Stomach (tissue), 9 donors: ENCODE data around the gene TAOK1. TPM values are rescaled to one million over a fixed set of nuclear protein-coding genes. Genes with fewer than 3 reads are reported as not detected.
A peak's percentile ranks its signal among the peaks of the same experiment; 100 is the strongest.

Source experiments
- DNase-seq, 2 donors: peaks; one replicate each; pipeline versions ENCODE4 v3.0.0 to v3.0.0-alpha.2; 2013 to 2019
- H3K27ac ChIP-seq, 5 donors: fragments of 200-600 bp in 4 of 5; sonication (generic) in 4 of 5; one replicate each; pipeline ENCODE4 v1.5.1; 2013 to 2019; ENCODE audit warnings: mild to moderate bottlenecking in 1 of 5, moderate library complexity in 1 of 5
- H3K27me3 ChIP-seq, 3 donors: fragments of 200-600 bp; sonication (generic); one replicate each; pipeline ENCODE4 v1.5.1; 2017 to 2019; ENCODE audit warnings: mixed run types in 1 of 3
- H3K36me3 ChIP-seq, 4 donors: fragments of 200-600 bp; sonication (generic); 1 replicate in 3 of 4; 2 replicates in 1 of 4; pipeline ENCODE4 v1.5.1; 2016 to 2019
- H3K4me1 ChIP-seq, 4 donors: fragments of 200-600 bp; sonication (generic); one replicate each; pipeline ENCODE4 v1.5.1; 2016 to 2019
- H3K4me3 ChIP-seq, 4 donors: fragments of 200-600 bp; sonication (generic) in 3 of 4; one replicate each; pipeline ENCODE4 v1.5.1; 2016 to 2019; ENCODE audit warnings: mild to moderate bottlenecking in 1 of 4
- H3K9me3 ChIP-seq, 4 donors: fragments of 200-600 bp; sonication (generic); one replicate each; pipeline ENCODE4 v1.5.1; 2016 to 2019
- CTCF ChIP-seq, 7 experiments: fragments of 450-650 bp in 4 of 7; fragments of 200-600 bp in 3 of 7; sonication (generic) in 3 of 7; IDR thresholded peaks; one replicate each; pipeline ENCODE4 v1.5.1; 2016 to 2019; ENCODE audit warnings: antibody characterized with exemption in 7 of 7, control low read depth in 2 of 7, mild to moderate bottlenecking in 1 of 7
- EP300 ChIP-seq: sonication (generic); formaldehyde crosslinking; IDR thresholded peaks from one replicate; pipeline ENCODE4 v1.6.1; 2017; ENCODE audit warnings: antibody characterized with exemption
- POLR2A ChIP-seq, 4 donors: fragments of 450-650 bp; IDR thresholded peaks; one replicate each; pipeline ENCODE4 v1.6.1; 2016; ENCODE audit warnings: antibody characterized with exemption in 4 of 4, control low read depth in 2 of 4, mild to moderate bottlenecking in 1 of 4, moderate library complexity in 1 of 4
- POLR2AphosphoS5 ChIP-seq, 3 donors: sonication (generic); formaldehyde crosslinking; IDR thresholded peaks; one replicate each; pipeline ENCODE4 v1.6.1; 2016; ENCODE audit warnings: antibody characterized with exemption in 3 of 3
- WGBS, 5 donors: extraction: QIAGEN DNeasy Blood & Tissue Kit in 3 of 5; methylation state at CpG; one replicate each; pipeline versions ENCODE4 v1.1.5 to v1.1.7; 2013 to 2018; 5-methylcytosine and 5-hydroxymethylcytosine counted together
- intact Hi-C: fragments of 100-400 bp; cut with DNase I; formaldehyde crosslinking; loops from one replicate; pipeline ENCODE4 v1.15.1; 2023; ENCODE audit warnings: low total_unique reads
- polyA plus RNA-seq, 3 donors: library from polyadenylated mRNA; stranded (reverse); fragments of 200-250 nt; gene quantifications; one replicate each; pipeline ENCODE4 v1.2.3, GENCODE V29; 2013
- total RNA-seq, 5 donors: library from RNA; depleted of rRNA; stranded (reverse); fragments of >200 nt; gene quantifications; one replicate each; pipeline versions ENCODE4 v1.1.0 to v1.2.3, GENCODE V29; 2014 to 2016
- donor health status: healthy with polysubstance abuse.
- donor health status: Bipolar disorder and iron deficiency.
- donor health status: healthy.

Gene TAOK1
- total and polyA plus RNA-seq, 8 donors, result 4.4 to 230 (median 44.7) TPM

DNA sequence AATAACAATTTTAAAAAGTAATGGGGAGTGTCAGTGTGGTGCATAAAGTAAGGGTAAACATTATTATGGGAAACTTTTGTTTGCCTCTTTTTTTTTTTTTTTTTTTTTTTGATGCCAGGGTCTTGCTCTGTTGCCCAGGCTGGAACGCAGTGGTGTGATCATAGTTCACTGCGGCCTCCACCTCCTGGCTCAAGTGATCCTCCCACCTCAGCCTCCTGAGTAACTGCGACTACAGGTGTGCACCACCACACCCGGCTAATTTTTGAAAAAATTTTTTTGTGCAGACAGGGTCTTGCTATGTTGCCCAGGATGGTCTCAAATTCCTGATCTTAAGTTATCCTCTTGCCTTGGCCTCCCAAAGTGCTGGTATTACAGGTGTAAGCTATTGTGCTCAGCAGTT is 10.7 kb downstream of the TAOK1 start:
- TF ChIP-seq POLR2AphosphoS5 (IDR thresholded peaks at IDR 0.05), result no peak
- TF ChIP-seq EP300, result no peak
- TF ChIP-seq POLR2A (IDR thresholded peaks at IDR 0.05), result no peak
- TF ChIP-seq CTCF (IDR thresholded peaks at IDR 0.05), result no peak
- peaks cover 0 to 38% (median 11%) of the 10 kb centered on the region in 4 donors for H3K4me1 ChIP-seq
- no peak for DNase-seq
- no peak overlapping the region for H3K27ac ChIP-seq
- 99 to 100% (median 99%) methylated on average over 4 of the region's 4 CpGs for WGBS, 5 donors
- no peaks in the 10 kb centered on the region for H3K9me3 ChIP-seq
- H3K27me3 ChIP-seq, result no peaks in the 10 kb centered on the region
- intact Hi-C loops, result no loop called here
- H3K4me3 ChIP-seq, result no peak overlapping the region
- H3K36me3 ChIP-seq, result peaks cover 3 to 48% (median 35%) of the 10 kb centered on the region in 4 donors

DNA sequence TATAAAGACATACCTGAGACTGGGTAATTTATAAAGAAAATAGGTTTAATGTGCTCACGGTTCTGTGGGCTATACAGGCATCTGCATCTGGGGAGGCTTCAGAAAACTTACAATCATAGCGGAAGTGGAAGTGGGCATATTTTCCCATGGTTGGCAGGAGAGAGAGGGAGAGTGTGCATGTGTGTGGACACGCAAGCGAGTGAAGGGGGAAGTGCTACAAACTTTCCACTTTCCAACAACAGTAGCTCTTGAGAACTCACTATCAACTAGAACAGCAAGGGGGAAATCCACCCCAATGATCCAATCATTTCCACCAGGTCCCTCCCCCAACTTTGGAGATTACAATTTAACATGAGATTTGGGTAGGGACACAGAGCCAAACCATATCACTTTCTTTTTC is 11.1 kb downstream of the TAOK1 start:
- WGBS, 5 donors, result 81 to 92% (median 88%) methylated on average over 4 of the region's 4 CpGs
- no peak overlapping the region for H3K4me3 ChIP-seq
- peaks cover 3 to 48% (median 37%) of the 10 kb centered on the region in 4 donors for H3K36me3 ChIP-seq
- no peak for DNase-seq
- no peaks in the 10 kb centered on the region for H3K9me3 ChIP-seq
- intact Hi-C loops, result no loop called here
- H3K27ac ChIP-seq, result no peak overlapping the region
- H3K27me3 ChIP-seq, result no peaks in the 10 kb centered on the region
- no peak for TF ChIP-seq POLR2AphosphoS5 (IDR thresholded peaks at IDR 0.05)
- peaks cover 0 to 33% (median 11%) of the 10 kb centered on the region in 4 donors for H3K4me1 ChIP-seq

DNA sequence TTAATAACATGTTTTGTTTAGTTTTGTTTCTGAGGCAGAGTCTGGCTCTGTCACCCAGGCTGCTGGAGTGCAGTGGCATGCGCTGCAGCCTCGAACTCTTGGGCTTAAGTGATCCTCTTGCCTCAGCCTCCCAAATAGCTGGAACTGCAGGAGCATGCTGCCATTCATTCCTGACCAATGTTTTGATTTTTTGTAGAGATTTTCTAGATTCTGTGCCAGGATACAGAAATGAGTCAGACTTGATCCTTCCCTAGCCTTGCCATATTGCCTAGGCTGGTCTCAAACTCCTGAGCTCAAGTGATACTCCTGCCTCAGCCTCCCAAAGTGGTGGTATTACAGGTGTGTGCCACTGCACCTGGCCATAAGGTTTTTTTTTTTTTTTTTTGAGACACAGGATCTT is 17.7 kb downstream of the TAOK1 start:
- Histone ChIP-seq H3K27me3 (no peaks in the 10 kb centered on the region), H3K27ac (no peak overlapping the region), H3K36me3 (peaks cover 3 to 40% (median 26%) of the 10 kb centered on the region in 4 donors), H3K4me3 (no peak overlapping the region), H3K4me1 (peaks cover 0 to 30% (median 8%) of the 10 kb centered on the region in 4 donors), H3K9me3 (no peaks in the 10 kb centered on the region)
- 89 to 96% (median 94%) methylated on average over 2 of the region's 2 CpGs for WGBS, 5 donors
- no peak for TF ChIP-seq POLR2AphosphoS5 (IDR thresholded peaks at IDR 0.05)
- TF ChIP-seq CTCF (IDR thresholded peaks at IDR 0.05), result no peak
- no peak for TF ChIP-seq EP300
- no peak for TF ChIP-seq POLR2A (IDR thresholded peaks at IDR 0.05)
- intact Hi-C loops, result no loop called here
- DNase-seq, result no peak

GRCh38 chr17:29409963-29410362 is 19.8 kb downstream of the TAOK1 start:
- peaks cover 1 to 27% (median 23%) of the 10 kb centered on the region in 4 donors for H3K36me3 ChIP-seq
- no peak for TF ChIP-seq POLR2AphosphoS5 (IDR thresholded peaks at IDR 0.05)
- no peak for TF ChIP-seq POLR2A (IDR thresholded peaks at IDR 0.05)
- TF ChIP-seq EP300, result no peak
- TF ChIP-seq CTCF (IDR thresholded peaks at IDR 0.05), result no peak
- WGBS, 5 donors, result 88 to 94% (median 90%) methylated on average over 6 of the region's 6 CpGs
- peaks cover 0 to 29% (median 14%) of the 10 kb centered on the region in 4 donors for H3K4me1 ChIP-seq
- no peaks in the 10 kb centered on the region for H3K9me3 ChIP-seq
- no peak for DNase-seq
- intact Hi-C loops, result no loop called here
- H3K27ac ChIP-seq, result no peak overlapping the region
- H3K27me3 ChIP-seq, result no peaks in the 10 kb centered on the region
- H3K4me3 ChIP-seq, result no peak overlapping the region

- no peak for TF ChIP-seq CTCF (IDR thresholded peaks at IDR 0.05)
- no peak for TF ChIP-seq POLR2AphosphoS5 (IDR thresholded peaks at IDR 0.05)
- no peak for TF ChIP-seq EP300
- WGBS, 5 donors, result 70 to 82% (median 79%) methylated on average over 7 of the region's 7 CpGs
- Histone ChIP-seq H3K4me3 (no peak overlapping the region), H3K36me3 (peaks cover 0 to 12% (median 9%) of the 10 kb centered on the region in 4 donors), H3K27ac (peak overlapping the region in 2 of 5 donors; percentile 16 to 24), H3K4me1 (peaks cover 0 to 29% (median 11%) of the 10 kb centered on the region in 4 donors), H3K9me3 (no peaks in the 10 kb centered on the region), H3K27me3 (no peaks in the 10 kb centered on the region)
- DNase-seq, result no peak
- intact Hi-C loops, result no loop called here
These were observed 22.8 kb downstream of the TAOK1 start for GRCh38 chr17:29412780-29413565.
